PC-3 (cell line): ENCODE measurements around the gene THAP7. TPM values are rescaled to one million over a fixed set of nuclear protein-coding genes. Genes with fewer than 3 reads are reported as not detected.

Experiments
- ATAC-seq: fragments of 200-7000 bp; cut with Tn5 transposase; 2 replicates; pipeline ENCODE4 v1.9.1; 2020; ENCODE audit warnings: mild to moderate bottlenecking, moderate library complexity
- BruUV-seq: library from RNA; stranded (reverse); fragments of 400-500 nt; replicated peaks from 2 replicates; lab custom pipeline; 2021; lab: Mats Ljungman, UMichigan
- CTCF ChIA-PET: fragments of 300-600 bp; sonication (Branson Sonifier 250); formaldehyde crosslinking; loops from one replicate; lab custom pipeline; 2022; ENCODE audit warnings: antibody characterized with exemption; lab: Charles Lee
- POLR2A ChIA-PET: fragments of 300-600 bp; sonication (Branson Sonifier 250); formaldehyde crosslinking; loops from one replicate; lab custom pipeline; 2022; ENCODE audit warnings: antibody characterized with exemption; ENCODE audit not compliant: unreplicated experiment; lab: Charles Lee
- DNase-seq: peaks from one replicate; pipeline ENCODE4 v3.0.0-alpha.2; 2015
- H2AFZ ChIP-seq: fragments of 300-600 bp; sonication (generic); 2 replicates; pipeline ENCODE4 v1.6.0; 2016; ENCODE audit warnings: antibody characterized with exemption, low read length
- H3F3A ChIP-seq: fragments of 300-600 bp; sonication (generic); one replicate; pipeline ENCODE4 v1.6.0; 2017; ENCODE audit warnings: antibody characterized with exemption, low read length, control low read depth, mild to moderate bottlenecking; ENCODE audit not compliant: unreplicated experiment
- H3K27ac ChIP-seq: fragments of 300-600 bp; sonication (generic); 2 replicates; pipeline ENCODE4 v1.5.1; 2016; ENCODE audit warnings: mild to moderate bottlenecking, low read length
- H3K27me3 ChIP-seq: fragments of 300-600 bp; sonication (generic); 2 replicates; pipeline ENCODE4 v1.6.1; 2016; ENCODE audit warnings: low read length, mixed read lengths
- H3K36me3 ChIP-seq: fragments of 300-600 bp; sonication (generic); 2 replicates; pipeline ENCODE4 v1.6.1; 2016; ENCODE audit warnings: low read depth, mixed run types, low read length, mixed read lengths
- H3K4me1 ChIP-seq: fragments of 300-600 bp; sonication (generic); 2 replicates; pipeline ENCODE4 v1.5.1; 2016; ENCODE audit warnings: low read length; ENCODE audit not compliant: insufficient read depth
- H3K4me2 ChIP-seq: fragments of 300-600 bp; sonication (generic); 2 replicates; pipeline ENCODE4 v1.6.0; 2016; ENCODE audit warnings: low read length
- H3K4me3 ChIP-seq: fragments of 300-600 bp; sonication (generic); 2 replicates; pipeline ENCODE4 v1.5.1; 2016; ENCODE audit warnings: mild to moderate bottlenecking, low read length, mixed read lengths
- H3K79me2 ChIP-seq: fragments of 300-600 bp; sonication (generic); 2 replicates; pipeline ENCODE4 v1.6.1; 2017; ENCODE audit warnings: low read length, mixed read lengths
- H3K9ac ChIP-seq: fragments of 300-600 bp; sonication (generic); 2 replicates; pipeline ENCODE4 v1.6.0; 2016; ENCODE audit warnings: mild to moderate bottlenecking, low read length
- H3K9me2 ChIP-seq: fragments of 300-600 bp; sonication (generic); replicated peaks from 2 replicates; pipeline ENCODE4 v1.6.1; 2016; ENCODE audit warnings: mixed run types, low read length, mixed read lengths
- H3K9me3 ChIP-seq: fragments of 300-600 bp; sonication (generic); 2 replicates; pipeline ENCODE4 v1.6.1; 2016; ENCODE audit warnings: low read length, mixed read lengths
- H4K20me1 ChIP-seq: fragments of 300-600 bp; sonication (generic); 2 replicates; pipeline ENCODE4 v1.6.1; 2016; ENCODE audit warnings: low read length, mixed read lengths
- EZH2 ChIP-seq: fragments of 300-600 bp; sonication (generic); IDR thresholded peaks from one replicate; pipeline ENCODE4 v1.6.1; 2017; ENCODE audit warnings: antibody characterized with exemption, mild to moderate bottlenecking, low read length; ENCODE audit not compliant: unreplicated experiment
- EZH2phosphoT487 ChIP-seq: fragments of 300-600 bp; sonication (generic); IDR thresholded peaks from 2 replicates; pipeline ENCODE4 v1.6.1; 2018; ENCODE audit warnings: mild to moderate bottlenecking, antibody characterized with exemption, low read length, borderline replicate concordance
- intact Hi-C: fragments of 100-400 bp; cut with micrococcal nuclease; formaldehyde crosslinking; loops from 2 replicates; pipeline ENCODE4 v1.9.0; 2023
- total RNA-seq: library from RNA; depleted of rRNA; stranded (reverse); fragments of >200 nt; gene quantifications from 2 replicates; pipeline ENCODE4 v1.2.3, GENCODE V29; 2014
- TF ChIP-seq, protein P1 (sequence below): fragments of 300-600 bp; sonication (generic); conservative IDR thresholded peaks from 2 replicates; pipeline ENCODE4 v1.5.1; 2017; ENCODE audit warnings: antibody characterized with exemption, low read depth, mild to moderate bottlenecking, low read length

The THAP7 gene
- total RNA-seq, 1 experiment from 2014 or later, result 43.0 TPM

DNA sequence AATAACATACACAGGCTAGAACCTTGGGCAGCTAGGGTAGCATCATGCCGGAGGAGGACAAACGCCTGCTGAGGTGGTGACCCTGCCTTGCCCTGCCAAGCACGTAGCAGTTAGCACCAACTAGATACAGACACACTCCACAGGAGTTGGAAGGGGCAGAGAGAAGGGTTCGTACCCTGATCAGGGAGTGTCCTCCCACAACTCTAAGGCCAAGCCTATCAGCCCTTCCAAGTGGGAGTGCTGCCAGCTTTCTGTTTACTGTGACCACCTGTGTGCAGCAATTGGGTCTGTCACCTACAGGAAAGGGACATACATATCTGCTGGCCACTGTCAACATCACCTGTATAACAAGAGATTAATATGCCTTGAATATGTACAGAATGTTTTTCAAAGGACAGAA lies 1.9 kb upstream of the THAP7 start:
- Histone ChIP-seq H3F3A (no peaks in the 10 kb centered on the region), H3K4me2 (peak overlapping the region; percentile 100), H3K9me3 (no peaks in the 10 kb centered on the region), H3K9me2 (no peaks in the 10 kb centered on the region), H3K79me2 (peaks cover 36% of the 10 kb centered on the region), H3K27ac (no peak overlapping the region), H3K4me3 (peak overlapping the region; percentile 92; the same call in 1 of the 2 replicates), H2AFZ (no peak overlapping the region), H3K36me3 (peaks cover 6% of the 10 kb centered on the region; the same call in 1 of the 2 replicates), H3K9ac (no peak overlapping the region), H3K4me1 (peaks cover 24% of the 10 kb centered on the region), H3K27me3 (no peaks in the 10 kb centered on the region), H4K20me1 (no peaks in the 10 kb centered on the region)
- CTCF ChIA-PET, result no interaction called here
- TF ChIP-seq EZH2 (no peak), EZH2phosphoT487 (no peak)
- TF ChIP-seq, protein P1, sequence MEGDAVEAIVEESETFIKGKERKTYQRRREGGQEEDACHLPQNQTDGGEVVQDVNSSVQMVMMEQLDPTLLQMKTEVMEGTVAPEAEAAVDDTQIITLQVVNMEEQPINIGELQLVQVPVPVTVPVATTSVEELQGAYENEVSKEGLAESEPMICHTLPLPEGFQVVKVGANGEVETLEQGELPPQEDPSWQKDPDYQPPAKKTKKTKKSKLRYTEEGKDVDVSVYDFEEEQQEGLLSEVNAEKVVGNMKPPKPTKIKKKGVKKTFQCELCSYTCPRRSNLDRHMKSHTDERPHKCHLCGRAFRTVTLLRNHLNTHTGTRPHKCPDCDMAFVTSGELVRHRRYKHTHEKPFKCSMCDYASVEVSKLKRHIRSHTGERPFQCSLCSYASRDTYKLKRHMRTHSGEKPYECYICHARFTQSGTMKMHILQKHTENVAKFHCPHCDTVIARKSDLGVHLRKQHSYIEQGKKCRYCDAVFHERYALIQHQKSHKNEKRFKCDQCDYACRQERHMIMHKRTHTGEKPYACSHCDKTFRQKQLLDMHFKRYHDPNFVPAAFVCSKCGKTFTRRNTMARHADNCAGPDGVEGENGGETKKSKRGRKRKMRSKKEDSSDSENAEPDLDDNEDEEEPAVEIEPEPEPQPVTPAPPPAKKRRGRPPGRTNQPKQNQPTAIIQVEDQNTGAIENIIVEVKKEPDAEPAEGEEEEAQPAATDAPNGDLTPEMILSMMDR, result no peak
- POLR2A ChIA-PET, result interaction anchor here (0.6 kb wide), 1 partner anchor 8 kb away, joined by 3 read pairs; no protein-coding TSS in a partner anchor
- ATAC-seq (no peak), DNase-seq (no peak)
- intact Hi-C loops, result no loop called here
- BruUV-seq, result no TSS peak

DNA sequence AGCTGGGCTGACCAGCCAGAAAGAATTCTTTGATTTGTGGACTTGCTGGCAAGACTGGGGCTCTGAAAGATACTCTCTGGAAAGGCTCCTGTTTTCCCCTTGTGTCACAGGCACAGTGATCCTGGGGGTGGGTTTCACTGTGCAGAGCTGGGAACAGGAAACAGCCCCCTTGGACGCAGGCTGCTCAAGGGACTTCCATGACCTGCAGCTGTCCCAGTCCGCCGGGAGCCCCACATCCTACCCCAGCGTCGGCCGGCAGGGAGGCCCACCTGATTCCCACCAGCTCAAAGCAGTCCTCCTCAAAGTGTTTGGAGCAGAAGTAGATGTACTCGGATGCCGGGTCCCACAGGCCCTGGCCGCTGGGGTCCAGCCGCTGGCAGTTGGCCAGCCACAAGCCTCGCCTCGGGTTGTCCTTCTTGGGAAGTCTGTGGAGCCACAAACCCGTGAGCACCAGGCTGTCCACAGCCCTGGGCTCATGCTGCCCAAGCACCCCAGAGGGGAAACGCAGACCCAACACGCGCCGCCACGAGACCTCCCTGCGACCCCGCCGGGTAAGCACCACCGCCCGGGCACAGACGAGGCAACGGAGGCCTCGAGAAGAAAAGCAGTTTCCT lies 824 bp downstream of the THAP7 start:
- Histone ChIP-seq H3F3A (no peaks in the 10 kb centered on the region), H3K9me2 (no peaks in the 10 kb centered on the region), H3K4me3 (peak overlapping the region; percentile 92), H3K27ac (peak overlapping the region; percentile 91), H2AFZ (peak overlapping the region; percentile 70), H3K4me1 (peaks cover 24% of the 10 kb centered on the region), H3K9me3 (no peaks in the 10 kb centered on the region), H3K36me3 (peaks cover 6% of the 10 kb centered on the region; the same call in 1 of the 2 replicates), H3K4me2 (peak overlapping the region; percentile 100), H3K9ac (peak overlapping the region; percentile 96), H3K79me2 (peaks cover 36% of the 10 kb centered on the region), H3K27me3 (no peaks in the 10 kb centered on the region), H4K20me1 (no peaks in the 10 kb centered on the region)
- TF ChIP-seq EZH2phosphoT487, result no peak
- POLR2A ChIA-PET, result no interaction called here
- intact Hi-C loops, result no loop called here
- BruUV-seq, result TSS peak; percentile 69
- CTCF ChIA-PET, result no interaction called here
- DNase-seq, result no peak
- ATAC-seq, result peak; percentile 1; the same call in 1 of the 2 replicates

DNA sequence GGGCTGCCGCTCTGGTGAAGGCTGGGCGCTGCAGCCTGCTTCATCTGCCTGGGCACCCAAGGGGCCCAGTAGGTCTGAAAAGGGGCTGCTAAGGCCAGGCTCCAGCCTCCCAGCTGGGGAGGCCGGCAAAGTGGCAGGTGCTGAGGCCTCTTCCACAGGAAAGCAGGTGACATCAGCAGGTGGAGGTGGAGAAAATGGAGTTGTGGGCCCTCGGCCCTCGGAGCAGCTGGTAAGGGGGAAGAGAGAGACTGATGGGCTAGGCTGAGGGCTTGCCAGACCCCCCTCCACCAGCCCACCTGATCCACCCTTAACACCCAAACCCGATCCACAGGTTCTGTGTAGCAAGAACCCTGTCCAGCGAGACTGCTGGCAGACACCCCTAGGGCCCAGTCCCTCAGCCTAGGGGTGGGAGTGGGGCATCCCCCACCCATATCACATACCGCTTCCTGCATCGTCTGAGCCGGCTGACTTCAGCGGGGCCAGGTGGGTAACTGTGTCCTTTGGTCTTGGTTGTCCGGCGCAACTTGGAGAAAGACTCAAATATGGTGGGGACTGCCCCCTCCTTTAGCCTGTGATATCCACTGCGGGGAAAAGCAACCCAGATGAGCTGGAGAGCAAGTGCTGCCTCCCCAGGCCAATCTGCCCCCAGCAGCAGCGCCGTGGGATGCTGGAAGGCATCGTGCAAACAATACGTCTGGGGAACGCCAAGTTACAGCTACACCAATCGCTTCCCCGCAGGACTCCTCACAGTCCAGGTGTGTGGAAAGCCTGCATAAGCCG lies 1.5 kb downstream of the THAP7 start:
- TF ChIP-seq, protein P1, result no peak
- TF ChIP-seq EZH2 (no peak), EZH2phosphoT487 (no peak)
- H3K36me3 ChIP-seq, result peaks cover 6% of the 10 kb centered on the region; the same call in 1 of the 2 replicates
- H3K27me3 ChIP-seq, result no peaks in the 10 kb centered on the region
- peak; percentile 9 for DNase-seq
- CTCF ChIA-PET, result no interaction called here
- no peak overlapping the region for H3K27ac ChIP-seq
- BruUV-seq, result no TSS peak
- H2AFZ ChIP-seq, result no peak overlapping the region
- H3F3A ChIP-seq, result no peaks in the 10 kb centered on the region
- POLR2A ChIA-PET, result no interaction called here
- peak overlapping the region; percentile 92 for H3K4me3 ChIP-seq
- H3K9me3 ChIP-seq, result no peaks in the 10 kb centered on the region
- H3K4me1 ChIP-seq, result peaks cover 24% of the 10 kb centered on the region
- H3K4me2 ChIP-seq, result peak overlapping the region; percentile 100
- H3K9ac ChIP-seq, result peak overlapping the region; percentile 96
- peaks cover 36% of the 10 kb centered on the region for H3K79me2 ChIP-seq
- H3K9me2 ChIP-seq, result no peaks in the 10 kb centered on the region
- intact Hi-C loops, result no loop called here
- peak; percentile 6; the same call in 1 of the 2 replicates for ATAC-seq
- no peaks in the 10 kb centered on the region for H4K20me1 ChIP-seq
